Hippocampal formation (tissue), 2 donors: ENCODE data around the gene CAMTA1.

Experiments used
- DNase-seq, 2 donors: peaks; one replicate each; lab custom pipeline; 2025; lab: John Stamatoyannopoulos, UW

Gene CAMTA1

DNA sequence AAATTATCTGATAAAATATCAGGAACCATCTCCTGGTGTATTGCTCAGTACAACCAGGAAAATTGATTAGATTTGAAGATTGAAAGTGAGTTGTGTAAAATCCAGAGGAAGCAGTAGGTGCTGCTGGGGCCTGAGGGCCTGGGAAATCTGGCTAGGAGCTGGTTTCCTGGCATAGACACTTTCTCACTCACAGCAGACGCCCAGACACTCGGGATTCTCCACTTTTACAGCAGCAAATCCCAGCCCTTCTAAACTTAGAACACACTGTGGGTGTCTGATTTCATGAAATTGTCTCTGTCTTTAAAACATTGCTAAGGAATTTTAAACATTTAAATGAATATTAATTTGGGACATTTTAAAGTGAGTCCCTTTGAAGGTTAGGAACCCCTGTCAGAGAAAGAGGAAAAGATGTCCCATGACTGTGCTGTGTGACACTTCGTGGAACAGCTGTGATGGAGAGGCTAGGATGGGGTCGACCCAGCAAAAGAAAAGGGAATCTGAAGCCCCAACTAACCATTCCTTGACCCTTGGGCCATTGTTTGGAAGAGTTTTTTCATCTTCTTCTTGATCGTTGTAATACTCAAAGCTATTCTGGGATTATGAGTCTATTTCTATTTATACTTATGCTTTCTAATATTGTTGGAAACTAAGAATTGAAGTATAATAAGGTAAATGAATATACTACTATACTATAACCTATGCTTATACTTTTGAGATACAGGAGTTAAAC, 936.9 kb downstream of the CAMTA1 start:
- no peak for DNase-seq

DNA sequence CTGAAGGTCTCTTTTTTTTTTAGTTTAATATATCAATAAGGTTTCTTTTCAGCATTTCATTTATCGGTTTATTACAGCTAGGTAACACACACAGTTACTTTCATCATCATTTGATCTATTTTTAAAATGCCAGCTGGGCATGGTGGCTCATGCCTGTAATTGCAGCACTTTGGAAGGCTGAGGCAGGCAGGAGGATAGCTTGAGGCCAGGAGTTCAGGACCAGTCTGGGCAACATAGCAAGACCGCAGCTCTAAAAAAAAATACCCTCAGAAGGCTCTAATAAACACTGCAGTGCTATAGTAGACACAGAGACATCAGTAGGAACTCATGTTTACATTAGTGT, 937.4 kb downstream of the CAMTA1 start:
- DNase-seq = no peak

DNA sequence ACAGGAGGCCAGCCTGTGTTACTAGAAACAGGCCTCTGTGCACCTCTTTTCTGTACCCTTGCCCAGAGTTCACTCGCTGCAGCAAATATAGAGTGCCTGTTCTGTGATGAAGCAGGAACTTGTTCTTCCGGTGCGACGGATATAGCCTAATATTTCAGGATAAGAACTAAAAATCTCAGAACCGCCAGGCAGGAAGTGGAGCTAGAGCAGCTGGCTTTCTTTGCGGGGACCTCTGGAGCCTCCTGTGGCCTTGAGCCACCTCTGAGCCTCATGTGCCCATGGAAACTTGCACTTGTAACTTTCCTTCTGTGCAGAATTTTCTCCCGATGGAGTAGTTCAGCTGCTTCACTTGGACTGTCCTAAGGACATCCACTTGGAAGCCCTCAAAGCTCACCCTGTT, 941.4 kb downstream of the CAMTA1 start:
- no peak for DNase-seq

DNA sequence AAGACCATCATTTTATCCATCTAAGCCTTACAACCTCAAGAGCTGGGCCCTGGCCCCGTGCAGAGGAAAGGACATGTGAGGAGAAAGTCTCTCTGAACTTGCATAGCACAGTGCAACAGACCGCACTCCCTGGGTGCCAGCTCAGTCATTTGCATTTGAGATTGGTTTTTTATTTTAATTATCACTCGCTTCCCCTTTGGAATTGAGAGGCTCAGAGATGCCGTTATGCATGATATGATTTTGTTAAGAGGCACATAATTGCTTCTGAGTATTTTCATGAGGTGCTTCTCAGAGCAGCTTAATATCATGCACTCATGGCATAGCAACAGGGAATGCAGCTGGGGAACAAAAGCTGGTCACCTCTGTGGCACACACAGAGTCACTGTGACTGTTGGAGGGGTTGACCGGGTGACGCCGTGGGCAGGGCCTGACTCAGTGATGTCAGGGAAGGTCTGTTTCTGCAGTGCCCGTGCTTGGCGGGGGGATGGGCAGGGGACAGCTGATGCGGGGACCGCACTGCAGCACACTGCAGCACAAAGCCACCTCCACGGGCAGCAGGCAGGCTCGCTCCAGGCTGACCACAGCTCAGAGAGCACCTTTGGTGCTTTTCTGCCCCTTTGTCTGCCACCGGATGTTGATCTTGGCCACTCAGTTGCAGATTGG, 942.7 kb downstream of the CAMTA1 start:
- DNase-seq = peak in 1 of 2 donors; percentile 62

- DNase-seq = no peak
Observed at GRCh38 chr1:7729761-7730160, 944.5 kb downstream of the CAMTA1 start.

- DNase-seq = no peak
Observed at GRCh38 chr1:7732331-7732730, 947.1 kb downstream of the CAMTA1 start.

DNA sequence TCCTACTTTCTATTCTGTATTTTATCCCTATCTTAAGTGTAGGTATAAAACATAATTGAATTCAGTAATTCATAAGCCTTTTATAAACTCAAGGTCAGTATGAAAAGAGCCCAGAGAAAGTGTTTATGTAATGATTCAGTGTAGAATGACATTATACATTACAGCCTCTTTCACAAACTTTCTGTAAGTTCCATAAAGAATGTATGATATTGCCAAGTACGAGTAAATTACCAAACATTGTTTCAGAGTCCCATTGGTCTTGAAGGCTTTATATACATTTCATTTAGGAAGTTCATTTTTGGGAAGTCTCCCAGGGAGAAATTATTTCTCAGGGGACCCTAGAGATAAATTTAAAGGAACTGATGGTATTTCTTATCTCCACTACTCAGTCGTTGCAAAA, 948.0 kb downstream of the CAMTA1 start:
- no peak for DNase-seq

- DNase-seq = no peak
Observed at GRCh38 chr1:7738044-7738443, 952.8 kb downstream of the CAMTA1 start.

DNA sequence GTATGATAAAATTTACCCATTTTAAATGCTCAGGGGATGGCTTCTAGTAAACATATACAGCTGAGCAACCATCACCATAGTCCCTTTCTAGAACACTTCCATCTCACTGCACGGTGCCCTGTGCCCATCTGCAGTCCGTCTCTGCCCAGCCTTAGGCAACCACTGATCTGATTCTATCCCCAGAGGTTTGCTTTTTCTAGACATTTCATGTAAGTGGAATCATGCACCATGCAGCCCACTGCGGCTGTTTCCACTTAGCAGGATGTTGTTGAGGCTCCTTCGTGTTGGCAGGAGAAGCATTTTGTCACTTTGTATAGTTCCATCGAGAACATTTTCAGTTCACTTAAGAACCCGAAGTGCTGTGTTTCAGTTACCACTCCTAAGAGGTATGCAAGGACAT, 958.1 kb downstream of the CAMTA1 start:
- DNase-seq = no peak

DNA sequence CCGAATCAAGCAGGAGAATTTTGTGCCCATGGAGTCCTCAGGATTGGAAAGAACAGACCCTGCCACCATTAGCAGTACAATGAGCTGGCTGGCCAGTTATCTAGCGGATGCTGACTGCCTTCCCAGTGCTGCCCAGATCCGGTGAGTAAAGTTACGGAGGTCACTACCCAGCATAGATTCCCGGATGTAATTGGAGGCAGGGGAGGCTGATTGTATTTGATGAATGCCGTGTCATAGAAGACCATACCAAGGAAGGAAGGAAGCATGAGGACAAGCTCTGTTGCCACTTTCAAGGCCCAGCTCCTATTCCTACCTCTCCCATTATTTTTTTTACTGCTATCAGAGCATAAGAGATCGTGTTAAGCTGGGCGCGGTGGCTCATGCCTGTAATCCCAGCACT, 959.6 kb downstream of the CAMTA1 start:
- DNase-seq = no peak

GRCh38 chr1:7745783-7746182, 960.5 kb downstream of the CAMTA1 start:
- no peak for DNase-seq

DNA sequence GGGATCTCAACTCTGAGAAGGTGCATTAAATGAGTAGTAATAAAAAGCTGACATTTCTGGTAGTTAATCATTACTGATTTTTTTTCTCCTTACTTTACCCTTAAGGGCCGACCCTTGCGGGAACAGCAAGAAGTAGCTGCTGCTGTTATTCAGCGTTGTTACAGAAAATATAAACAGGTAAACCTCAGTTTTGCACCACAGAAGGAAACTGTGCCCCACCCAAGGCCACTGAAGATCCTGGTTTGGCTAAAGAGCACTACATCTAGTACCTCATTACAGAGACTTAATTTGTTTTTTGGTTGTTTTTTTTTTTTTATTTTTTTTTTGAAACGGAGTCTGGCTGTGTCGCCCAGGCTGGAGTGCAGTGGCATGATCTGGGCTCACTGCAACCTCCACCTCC, 962.4 kb downstream of the CAMTA1 start:
- no peak for DNase-seq

DNA sequence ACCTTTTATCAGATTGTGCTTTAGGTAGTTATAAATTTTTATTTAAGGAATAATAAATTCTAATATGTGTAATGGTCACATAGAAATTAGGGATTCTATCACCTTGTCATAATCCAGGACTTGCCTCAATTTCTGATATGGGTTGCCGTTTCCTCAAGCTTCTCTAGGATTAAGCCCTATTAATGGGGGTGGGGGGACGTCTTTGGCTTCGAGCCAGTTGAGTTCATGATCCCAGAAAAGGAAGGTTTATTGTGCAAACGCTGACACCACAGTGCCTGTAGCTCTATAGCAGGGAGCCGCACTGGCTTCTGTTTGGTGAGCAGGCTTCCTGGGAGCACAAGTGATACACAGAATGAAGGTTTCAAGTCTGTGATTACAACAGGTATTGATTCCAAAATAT, 963.9 kb downstream of the CAMTA1 start:
- no peak for DNase-seq

DNA sequence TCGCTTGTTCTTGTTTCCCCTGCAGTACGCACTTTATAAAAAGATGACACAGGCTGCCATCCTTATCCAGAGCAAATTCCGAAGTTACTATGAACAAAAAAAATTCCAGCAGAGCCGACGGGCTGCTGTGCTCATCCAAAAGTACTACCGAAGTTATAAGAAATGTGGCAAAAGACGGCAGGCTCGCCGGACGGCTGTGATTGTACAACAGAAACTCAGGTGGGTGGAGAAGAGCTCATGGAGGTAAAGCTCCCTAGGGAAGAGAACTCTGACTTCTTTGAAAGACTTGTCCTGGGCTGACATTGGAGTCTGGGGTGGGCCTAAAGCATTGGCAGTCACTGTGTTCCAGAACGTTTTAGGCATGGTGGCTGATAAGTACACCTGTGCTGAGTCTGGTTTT, 965.9 kb downstream of the CAMTA1 start:
- DNase-seq = no peak

DNA sequence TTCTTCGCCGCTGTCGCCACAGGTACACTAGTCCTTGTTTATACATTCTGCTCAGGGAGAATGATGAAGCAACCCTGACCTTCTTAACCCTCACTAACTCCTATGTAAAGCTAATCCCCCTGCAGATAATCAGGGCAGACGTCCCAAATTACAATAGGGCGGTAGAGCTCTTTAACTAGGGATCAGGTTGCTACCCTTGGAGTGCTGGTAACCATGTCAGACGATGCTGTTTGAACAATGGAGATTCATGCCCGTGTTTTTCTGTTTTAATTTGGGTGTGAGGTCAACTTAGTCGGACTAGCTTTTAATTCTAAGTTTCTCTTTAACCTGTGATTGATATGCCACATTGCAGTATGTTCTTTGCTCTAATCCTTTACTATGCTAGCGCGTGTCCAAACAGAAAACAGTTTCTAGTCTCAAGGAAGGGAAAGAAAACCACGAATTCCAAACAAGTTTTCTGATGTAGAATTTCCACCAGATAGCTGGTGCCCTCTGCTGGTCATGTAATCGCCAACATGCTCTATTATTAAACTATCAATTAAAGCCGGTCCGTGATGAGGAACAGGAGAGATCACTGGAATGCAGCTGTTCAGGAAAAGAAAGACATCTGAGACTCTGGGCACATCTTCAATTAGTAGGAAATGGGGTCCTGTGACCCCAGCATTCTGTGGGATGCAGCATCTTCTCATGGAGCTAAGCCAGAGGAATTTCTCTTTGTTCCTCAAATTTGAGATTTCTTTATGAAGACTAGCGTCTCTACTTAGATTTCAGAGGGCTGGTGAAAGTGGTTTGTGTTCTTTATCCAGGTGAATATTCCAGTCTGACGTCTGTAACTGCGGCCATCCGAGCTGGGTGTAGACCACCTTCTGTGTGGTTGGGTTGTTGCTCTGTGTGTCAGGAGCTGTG, 967.5 kb downstream of the CAMTA1 start:
- DNase-seq = peak; percentile 55 to 89

- DNase-seq = no peak
Observed at GRCh38 chr1:7753641-7754040, 968.4 kb downstream of the CAMTA1 start.

- DNase-seq = no peak
Observed at GRCh38 chr1:7754234-7754633, 969.0 kb downstream of the CAMTA1 start.

DNA sequence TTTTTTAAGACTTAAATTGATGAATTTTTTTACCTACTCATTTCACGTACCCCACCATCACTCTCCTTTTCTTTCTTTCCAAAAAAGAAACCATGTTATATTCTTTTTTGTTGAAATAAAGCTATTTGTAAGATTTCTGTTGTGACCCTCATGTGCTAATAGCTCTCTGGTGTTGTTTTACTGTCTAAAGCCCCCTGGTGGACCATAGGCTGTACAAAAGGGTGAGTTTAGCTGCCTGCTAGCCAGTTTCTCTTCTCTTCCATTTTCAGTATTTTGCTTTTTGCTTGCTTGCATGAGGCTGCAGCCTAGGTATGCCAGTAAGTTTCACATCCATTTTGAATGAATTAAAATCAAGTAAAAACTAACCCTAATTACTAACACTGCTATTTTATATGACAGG, 970.2 kb downstream of the CAMTA1 start:
- DNase-seq = no peak

- no peak for DNase-seq
Observed at GRCh38 chr1:7760245-7760644, 975.0 kb downstream of the CAMTA1 start.

GRCh38 chr1:7761103-7761502, 975.8 kb downstream of the CAMTA1 start:
- DNase-seq = no peak

GRCh38 chr1:7767176-7767575, 981.9 kb downstream of the CAMTA1 start:
- no peak for DNase-seq

DNA sequence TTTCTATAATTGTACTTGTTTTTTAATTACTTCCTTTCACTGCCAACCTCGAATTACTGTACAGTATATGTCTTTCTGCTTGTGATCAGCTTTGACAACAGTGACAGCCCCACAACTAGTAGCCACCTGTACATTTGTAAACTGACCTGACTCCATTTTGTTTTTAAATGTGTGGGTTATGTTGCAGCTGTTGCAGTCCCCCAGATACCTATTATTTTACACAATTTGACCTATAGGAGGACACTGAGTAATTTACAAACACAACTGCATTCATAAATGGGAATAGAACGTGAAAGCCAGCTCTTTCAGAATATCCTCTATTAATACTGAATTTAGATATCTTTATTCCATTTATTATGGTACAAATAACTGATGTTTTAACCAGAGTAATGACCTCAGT, 983.3 kb downstream of the CAMTA1 start:
- DNase-seq = no peak
